T47D (cell line): ENCODE results near the gene SMIM32.
A peak's percentile ranks its signal among the peaks of the same experiment; 100 is the strongest.

ENCODE experiments used
- DNase-seq, 2 experiments: peaks; one replicate each; pipeline versions ENCODE4 v3.0.0 to v3.0.0-alpha.2; 2011 to 2012; ENCODE audit warnings: low read depth in 1 of 2, low spot score in 1 of 2
- JUND ChIP-seq: IDR thresholded peaks from 2 replicates; pipeline ENCODE4 v1.6.1; 2012; ENCODE audit warnings: low read depth
- in situ Hi-C: cut with HindIII; loops from 2 replicates; pipeline ENCODE4 v1.10.0; 2016; ENCODE audit warnings: low sequenced_read_pairs, low pct_unique_long_range_greater_than_20kb

The SMIM32 gene

DNA sequence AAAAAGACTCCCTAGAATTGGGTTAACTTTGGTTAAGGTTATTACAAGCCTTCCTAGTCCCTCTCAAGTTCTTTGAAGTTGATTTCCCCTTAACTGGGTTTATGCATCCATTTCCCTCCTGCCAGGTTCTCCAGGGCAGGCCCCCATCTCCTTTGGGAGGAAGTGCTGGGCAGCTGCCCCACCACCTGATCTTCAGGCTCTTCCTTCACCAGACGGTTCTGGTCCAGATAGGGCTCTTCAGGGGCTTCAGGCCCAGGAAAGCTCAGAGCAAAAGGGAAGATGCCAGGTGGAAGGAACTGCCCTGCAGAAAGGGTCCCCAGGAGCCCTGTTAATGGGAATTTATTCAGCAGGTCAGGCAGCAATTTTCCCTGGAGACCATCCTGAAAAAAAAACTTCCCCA lies 2.1 kb downstream of the SMIM32 start:
- no peak for DNase-seq
- in situ Hi-C loops: no loop called here
- no peak for TF ChIP-seq JUND

DNA sequence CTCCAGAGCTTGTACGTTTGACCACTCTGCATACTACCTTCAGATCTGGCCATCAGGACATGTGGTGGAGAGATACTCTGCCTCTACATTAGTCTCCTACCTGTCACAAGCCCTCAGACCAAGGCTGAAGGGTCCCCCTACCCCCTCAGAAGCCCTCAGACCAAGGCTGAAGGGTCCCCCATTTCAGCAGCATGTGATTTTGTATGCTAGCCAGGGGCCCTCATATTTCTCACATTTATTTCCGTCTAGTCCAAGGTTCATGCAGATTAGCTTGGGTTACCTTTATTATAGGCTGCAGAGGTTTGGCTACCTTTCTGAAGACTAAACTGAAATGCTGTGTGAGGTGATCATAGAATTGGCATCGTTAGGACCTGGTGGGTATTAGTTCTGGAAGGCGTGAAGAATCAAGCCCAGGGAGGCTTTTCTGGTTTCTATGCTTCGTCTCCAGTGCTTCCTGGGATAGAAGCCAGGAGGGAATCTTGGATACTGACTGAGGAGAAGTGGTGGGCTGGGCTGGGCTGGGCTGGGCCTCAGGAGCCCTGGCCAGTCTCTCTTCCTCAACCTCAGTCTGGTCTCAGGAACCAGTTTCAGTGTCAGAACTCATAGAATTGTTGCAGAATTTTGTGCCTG lies 2.8 kb downstream of the SMIM32 start:
- TF ChIP-seq JUND: no peak
- in situ Hi-C loops: no loop called here
- no peak for DNase-seq

DNA sequence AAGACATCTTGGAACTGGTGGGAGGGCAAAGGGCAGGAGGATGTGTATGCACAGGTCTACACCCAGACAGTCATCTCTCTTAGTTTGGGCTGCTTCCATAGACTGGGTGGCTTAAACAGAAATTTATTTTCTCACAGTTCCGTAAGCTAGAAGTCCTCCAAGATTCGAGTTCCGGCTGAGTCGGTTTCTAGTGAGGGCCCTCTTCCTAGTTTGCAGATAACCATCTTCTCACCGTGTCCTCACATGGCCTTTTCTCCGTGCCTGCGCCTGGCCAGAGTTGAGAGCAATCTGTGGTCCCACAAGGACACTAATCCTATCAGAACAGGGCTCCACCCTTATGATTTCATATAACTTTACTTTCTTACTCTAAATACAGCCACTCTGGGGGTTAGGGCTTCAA lies 4.1 kb downstream of the SMIM32 start:
- no peak for TF ChIP-seq JUND
- in situ Hi-C loops: no loop called here
- no peak for DNase-seq

DNA sequence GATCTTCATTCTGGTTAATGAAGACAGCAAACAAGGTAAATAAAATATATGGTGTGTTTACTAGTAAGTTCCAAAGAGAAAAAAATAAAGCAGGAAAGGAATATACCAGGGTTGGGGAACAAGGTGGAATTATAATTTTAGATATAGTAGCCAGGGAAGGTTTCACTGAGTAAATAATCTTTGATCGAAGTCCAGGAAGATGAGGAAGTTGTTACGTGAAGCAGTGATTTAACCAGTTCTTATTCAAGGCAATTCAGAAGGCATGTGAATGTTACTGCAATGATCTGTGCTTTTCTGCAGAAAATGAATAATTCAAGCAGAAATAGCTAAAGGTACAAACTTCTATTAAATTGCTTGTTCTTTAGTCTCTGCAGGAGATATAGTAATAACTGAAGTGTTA lies 6.2 kb downstream of the SMIM32 start:
- TF ChIP-seq JUND: no peak
- DNase-seq: no peak
- in situ Hi-C loops: no loop called here

DNA sequence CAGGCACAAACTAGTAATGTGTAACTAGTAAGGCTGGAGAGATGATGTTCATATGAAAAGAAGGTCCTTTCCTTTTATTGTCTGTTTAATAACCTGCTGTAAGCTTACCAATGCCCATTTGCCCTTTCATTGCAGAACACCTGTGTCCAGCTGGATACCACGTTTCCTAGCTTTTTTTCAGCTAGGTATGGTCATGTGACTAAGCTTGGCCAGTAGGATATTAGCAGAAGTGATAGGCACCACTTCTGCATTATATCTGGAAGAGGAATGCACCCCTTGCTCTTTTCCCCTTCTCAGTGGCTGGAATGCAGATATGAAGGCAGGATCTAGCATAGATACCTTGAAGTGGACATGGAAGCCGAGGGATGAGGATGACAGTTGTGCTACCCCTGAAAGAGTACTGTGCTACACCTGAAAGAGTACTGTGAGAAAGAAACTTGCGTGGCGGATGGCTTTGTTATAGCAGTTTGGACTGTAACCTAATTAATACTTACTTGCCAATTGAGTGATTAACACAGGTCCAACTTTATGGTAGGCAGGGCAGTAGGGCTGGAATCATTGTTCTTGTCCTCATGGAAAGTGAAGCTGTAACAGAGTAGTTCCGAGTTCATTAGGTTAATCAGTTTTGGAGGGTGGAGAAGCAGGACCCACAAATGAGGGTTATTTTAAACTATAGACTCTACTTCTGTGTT lies 6.8 kb downstream of the SMIM32 start:
- no peak for TF ChIP-seq JUND
- no peak for DNase-seq
- in situ Hi-C loops: no loop called here

DNA sequence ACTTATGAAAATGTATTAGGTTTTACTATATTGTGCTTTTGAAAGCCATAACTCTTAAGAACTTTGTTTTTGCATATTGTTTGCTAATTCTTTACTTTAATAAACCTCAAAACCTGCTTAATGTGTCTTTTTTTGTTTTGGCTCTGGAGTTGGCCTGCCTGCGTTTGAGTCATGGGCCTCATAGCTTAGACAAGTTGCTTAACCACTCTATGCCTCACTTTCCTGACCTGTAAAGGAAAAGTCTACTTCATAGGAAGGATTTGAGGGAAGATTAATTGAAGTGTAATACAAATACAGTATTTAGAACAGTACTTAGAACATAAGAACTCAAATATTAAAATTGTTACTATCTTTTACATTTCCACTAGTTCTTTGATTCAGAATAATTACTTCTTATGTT lies 10.3 kb downstream of the SMIM32 start:
- in situ Hi-C loops: no loop called here
- no peak for TF ChIP-seq JUND
- DNase-seq: no peak

DNA sequence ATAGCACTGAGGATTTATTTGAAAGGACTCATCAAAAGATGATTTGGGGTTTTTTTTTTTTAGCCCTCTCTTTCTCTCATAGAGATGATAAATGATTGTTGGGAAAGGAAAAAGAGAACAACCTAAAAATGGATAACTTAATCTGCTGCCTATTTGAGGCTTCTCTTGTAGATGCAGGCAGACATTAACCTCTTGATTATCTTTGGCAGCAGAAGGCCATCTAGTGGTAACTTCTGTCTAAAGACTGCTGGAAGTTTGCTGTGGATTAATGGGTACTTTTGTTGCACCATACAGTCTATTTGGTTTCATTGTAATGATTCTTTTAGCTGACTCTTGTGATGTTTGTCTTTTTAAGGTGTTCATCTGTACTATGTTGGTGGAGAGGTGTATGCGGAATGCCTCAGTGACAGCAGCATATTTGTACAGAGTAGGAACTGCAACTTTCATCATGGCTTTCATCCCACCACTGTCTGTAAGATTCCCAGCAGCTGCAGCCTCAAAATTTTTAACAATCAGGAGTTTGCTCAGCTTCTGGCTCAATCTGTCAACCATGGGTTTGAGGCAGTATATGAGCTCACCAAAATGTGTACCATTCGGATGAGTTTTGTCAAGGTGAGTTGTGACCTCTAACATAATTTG lies 18.8 kb downstream of the SMIM32 start:
- TF ChIP-seq JUND: no peak
- peak in 1 of 2 experiments; percentile 64 for DNase-seq
- in situ Hi-C loops: no loop called here

DNA sequence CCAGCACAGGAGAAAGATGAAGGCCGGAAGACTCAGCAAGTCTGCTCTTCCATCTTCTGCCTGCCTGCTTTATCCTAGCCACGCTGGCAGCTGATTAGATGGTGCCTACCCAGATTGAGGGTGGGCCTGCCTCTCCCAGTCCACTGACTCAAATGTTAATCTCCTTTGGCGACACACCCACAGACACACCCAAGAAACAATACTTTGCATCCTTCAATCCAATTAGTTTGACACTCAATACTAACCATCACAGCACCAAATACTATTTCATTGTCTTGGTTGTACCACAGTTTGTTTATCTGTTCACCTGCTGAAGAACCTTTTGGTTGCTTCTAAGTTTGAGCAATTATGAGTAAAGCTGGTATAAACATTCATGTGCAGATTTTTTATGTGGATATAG lies 23.7 kb downstream of the SMIM32 start:
- no peak for TF ChIP-seq JUND
- in situ Hi-C loops: no loop called here
- DNase-seq: no peak

DNA sequence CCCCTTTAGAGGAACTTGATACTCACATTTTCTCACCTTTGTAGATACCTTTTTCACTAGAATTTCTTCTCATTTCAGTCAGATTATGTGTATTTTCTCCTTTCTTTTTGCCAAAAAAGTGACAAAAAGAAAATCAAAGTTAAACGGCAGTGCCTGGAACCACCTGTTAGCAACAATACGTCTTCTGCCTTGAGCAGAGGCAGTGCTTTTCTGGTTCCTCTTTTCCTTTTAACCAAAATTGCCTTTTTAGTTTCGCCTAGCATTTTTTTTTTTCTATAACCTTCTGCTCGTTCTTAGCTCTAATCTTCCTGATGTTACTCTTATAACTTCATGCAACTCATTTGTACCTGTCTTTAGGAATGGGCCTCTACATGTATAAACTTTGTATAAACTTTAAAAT lies 26.1 kb downstream of the SMIM32 start:
- in situ Hi-C loops: no loop called here
- TF ChIP-seq JUND: no peak
- DNase-seq: no peak

DNA sequence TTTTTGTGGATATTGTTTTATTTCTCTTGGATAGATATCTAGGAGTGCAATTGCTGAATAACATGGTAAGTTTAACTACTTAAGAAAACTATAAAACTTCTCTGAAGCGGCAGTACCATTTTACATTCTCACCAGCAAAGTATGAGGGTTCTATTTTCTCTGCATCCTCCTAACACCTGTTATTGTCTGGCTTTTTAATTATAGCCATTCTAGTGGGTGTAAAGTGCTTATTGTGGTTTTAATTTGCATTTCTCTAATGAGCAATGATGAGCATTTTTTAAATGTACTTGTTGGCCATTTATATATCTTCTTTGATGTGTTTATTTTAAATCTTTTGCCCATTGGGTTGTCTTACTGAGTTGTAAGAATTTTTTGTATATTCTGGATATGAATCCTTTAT lies 28.7 kb downstream of the SMIM32 start:
- in situ Hi-C loops: no loop called here
- no peak for TF ChIP-seq JUND
- DNase-seq: no peak

DNA sequence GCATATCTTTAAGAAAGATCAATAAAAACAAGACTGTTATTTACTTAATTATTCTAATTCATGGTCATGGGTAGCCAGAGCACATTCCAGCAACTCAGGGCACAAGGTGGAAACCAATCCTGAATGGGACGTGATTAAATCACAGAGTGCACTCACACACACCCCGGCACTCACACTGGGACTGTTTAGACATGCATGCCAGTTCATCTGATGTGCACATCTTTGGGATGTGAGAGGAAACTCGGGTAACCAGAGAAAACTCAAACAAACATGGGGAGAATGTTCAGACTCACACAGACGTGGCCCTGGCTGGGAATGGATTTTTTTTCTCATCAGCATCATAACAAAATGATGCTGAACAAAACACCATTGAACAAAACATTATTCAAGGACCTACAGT lies 31.0 kb downstream of the SMIM32 start:
- in situ Hi-C loops: no loop called here
- no peak for TF ChIP-seq JUND
- DNase-seq: peak in 1 of 2 experiments; percentile 7

DNA sequence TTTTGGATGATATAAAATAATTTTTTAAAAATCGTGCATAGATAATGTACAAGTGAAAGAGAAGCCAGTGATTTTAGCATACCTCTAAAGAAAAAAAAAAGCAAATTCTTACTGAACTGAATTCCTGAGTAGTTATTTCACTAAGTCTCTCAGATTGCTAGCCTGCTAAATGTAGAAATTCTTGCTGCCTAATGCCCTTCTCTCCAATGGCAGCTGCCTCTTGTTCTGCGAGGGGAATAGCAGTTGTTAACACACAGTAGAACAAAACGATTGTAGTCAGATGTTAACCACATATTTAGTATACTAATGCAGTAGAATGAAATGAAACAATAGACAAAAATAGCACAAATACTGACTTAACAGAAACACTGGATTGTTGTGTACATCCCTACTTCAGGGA lies 33.5 kb downstream of the SMIM32 start:
- DNase-seq: no peak
- no peak for TF ChIP-seq JUND
- in situ Hi-C loops: no loop called here

DNA sequence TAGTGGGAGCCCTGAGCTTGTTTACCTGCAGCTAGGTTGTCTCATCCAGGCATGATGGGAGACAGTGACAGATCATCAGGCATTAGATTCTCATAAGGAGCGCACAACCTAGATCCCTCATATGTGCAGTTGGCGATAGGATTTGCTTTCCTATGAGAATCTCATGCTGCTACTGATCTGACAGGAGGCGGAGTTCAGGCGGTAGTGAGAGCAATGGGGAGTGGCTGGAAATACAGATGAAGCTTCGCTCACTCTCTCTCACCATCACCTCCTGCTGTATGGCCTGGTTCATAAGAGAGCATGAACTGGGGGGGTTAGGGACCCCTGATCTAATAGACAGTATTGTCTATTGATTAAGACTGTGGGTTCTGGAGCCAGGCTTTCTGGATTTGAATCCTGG lies 35.4 kb downstream of the SMIM32 start:
- in situ Hi-C loops: no loop called here
- no peak for TF ChIP-seq JUND
- DNase-seq: no peak
